ENCODE measurements around the gene PARN.

DNA sequence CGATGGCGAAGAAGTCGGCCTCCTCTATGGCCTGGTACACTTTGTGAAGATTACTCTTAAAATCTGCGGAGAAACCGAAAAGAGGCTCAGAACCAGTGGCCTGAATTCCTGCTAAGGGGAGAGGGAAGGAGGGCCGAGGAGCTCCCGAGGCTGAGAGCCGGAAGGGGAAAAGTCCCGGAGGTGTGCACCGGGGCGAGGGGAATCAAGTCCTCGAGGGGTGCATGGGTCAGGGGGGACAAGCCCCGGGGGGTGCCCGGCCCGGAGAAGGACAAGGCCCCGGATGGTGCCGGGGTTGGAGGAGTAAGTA lies 495 bp downstream of the PARN start:
- no peak for TF ChIP-seq ZC3H10 (CRISPR knock-in tag; IDR thresholded peaks at IDR 0.05)
- TF ChIP-seq, protein P1, sequence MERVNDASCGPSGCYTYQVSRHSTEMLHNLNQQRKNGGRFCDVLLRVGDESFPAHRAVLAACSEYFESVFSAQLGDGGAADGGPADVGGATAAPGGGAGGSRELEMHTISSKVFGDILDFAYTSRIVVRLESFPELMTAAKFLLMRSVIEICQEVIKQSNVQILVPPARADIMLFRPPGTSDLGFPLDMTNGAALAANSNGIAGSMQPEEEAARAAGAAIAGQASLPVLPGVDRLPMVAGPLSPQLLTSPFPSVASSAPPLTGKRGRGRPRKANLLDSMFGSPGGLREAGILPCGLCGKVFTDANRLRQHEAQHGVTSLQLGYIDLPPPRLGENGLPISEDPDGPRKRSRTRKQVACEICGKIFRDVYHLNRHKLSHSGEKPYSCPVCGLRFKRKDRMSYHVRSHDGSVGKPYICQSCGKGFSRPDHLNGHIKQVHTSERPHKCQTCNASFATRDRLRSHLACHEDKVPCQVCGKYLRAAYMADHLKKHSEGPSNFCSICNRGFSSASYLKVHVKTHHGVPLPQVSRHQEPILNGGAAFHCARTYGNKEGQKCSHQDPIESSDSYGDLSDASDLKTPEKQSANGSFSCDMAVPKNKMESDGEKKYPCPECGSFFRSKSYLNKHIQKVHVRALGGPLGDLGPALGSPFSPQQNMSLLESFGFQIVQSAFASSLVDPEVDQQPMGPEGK (CRISPR knock-in tag; IDR thresholded peaks at IDR 0.05; ENCODE audit: borderline replicate concordance): no peak
- no peak for TF ChIP-seq ZFP30 (CRISPR knock-in tag; IDR thresholded peaks at IDR 0.05)
- no peak for TF ChIP-seq PPARA (CRISPR knock-in tag; IDR thresholded peaks at IDR 0.05; ENCODE audit: borderline replicate concordance)
- no peak for TF ChIP-seq ZFP3 (CRISPR knock-in tag; IDR thresholded peaks at IDR 0.05)
- TF ChIP-seq ARNTL (CRISPR knock-in tag; IDR thresholded peaks at IDR 0.05; ENCODE audit: borderline replicate concordance, low read depth): no peak
- TF ChIP-seq OSR1 (CRISPR knock-in tag; IDR thresholded peaks at IDR 0.05): no peak
- TF ChIP-seq BACH2 (CRISPR knock-in tag; IDR thresholded peaks at IDR 0.05; ENCODE audit: borderline replicate concordance): no peak

Measured in SK-N-SH treated with all-trans-retinoic acid at 6 μM for 48 hours (cell line).